H9 (cell line): ENCODE data around the gene FBXO34. TPM values are rescaled to one million over a fixed set of nuclear protein-coding genes. Genes with fewer than 3 reads are reported as not detected.

Source experiments
- DNase-seq: peaks from one replicate; pipeline ENCODE4 v3.0.0-alpha.2; 2017
- H2AFZ ChIP-seq: one replicate; pipeline ENCODE4 v1.6.1; 2013; ENCODE audit warnings: mild to moderate bottlenecking, low read length, control low read depth, moderate library complexity
- H2AK5ac ChIP-seq: 2 replicates; pipeline ENCODE4 v1.6.1; 2013; ENCODE audit warnings: low read length, control low read depth, mixed read lengths; ENCODE audit not compliant: insufficient read length
- H2BK120ac ChIP-seq: one replicate; pipeline ENCODE4 v1.6.1; 2013; ENCODE audit warnings: low read depth, mild to moderate bottlenecking, low read length, control low read depth, inconsistent platforms; ENCODE audit not compliant: poor library complexity, severe bottlenecking
- H2BK12ac ChIP-seq: 2 replicates; pipeline ENCODE4 v1.6.1; 2013; ENCODE audit warnings: low read length, control low read depth, mixed read lengths, low read depth; ENCODE audit not compliant: insufficient read length
- H2BK15ac ChIP-seq: 2 replicates; pipeline ENCODE4 v1.6.1; 2013; ENCODE audit warnings: low read depth, low read length, control low read depth
- H2BK20ac ChIP-seq: one replicate; pipeline ENCODE4 v1.6.1; 2013; ENCODE audit warnings: low read depth, mild to moderate bottlenecking, low read length, control low read depth, inconsistent platforms; ENCODE audit not compliant: poor library complexity, severe bottlenecking
- H2BK5ac ChIP-seq: 2 replicates; pipeline ENCODE4 v1.6.1; 2013; ENCODE audit warnings: low read length, control low read depth, mixed read lengths; ENCODE audit not compliant: insufficient read length
- H3K14ac ChIP-seq: 2 replicates; pipeline ENCODE4 v1.6.1; 2013; ENCODE audit warnings: low read length, control low read depth; ENCODE audit not compliant: insufficient read depth
- H3K18ac ChIP-seq: 2 replicates; pipeline ENCODE4 v1.6.1; 2013; ENCODE audit warnings: low read depth, mild to moderate bottlenecking, mixed read lengths, low read length, control low read depth; ENCODE audit not compliant: insufficient read length
- H3K23ac ChIP-seq: 2 replicates; pipeline ENCODE4 v1.6.1; 2013; ENCODE audit warnings: low read length, control low read depth, mixed read lengths, low read depth; ENCODE audit not compliant: insufficient read length
- H3K23me2 ChIP-seq: 2 replicates; pipeline ENCODE4 v1.6.1; 2013; ENCODE audit warnings: low read depth, mild to moderate bottlenecking, mixed read lengths, low read length, control low read depth; ENCODE audit not compliant: insufficient read length, poor library complexity, severe bottlenecking
- H3K27ac ChIP-seq: 2 replicates; pipeline ENCODE4 v1.5.1; 2013; ENCODE audit warnings: low read length, control low read depth, mixed read lengths, low read depth; ENCODE audit not compliant: insufficient read length
- H3K27me3 ChIP-seq: 2 replicates; pipeline ENCODE4 v1.6.1; 2013; ENCODE audit warnings: low read length, control low read depth, inconsistent platforms; ENCODE audit not compliant: insufficient read depth
- H3K4ac ChIP-seq: 2 replicates; pipeline ENCODE4 v1.6.1; 2013; ENCODE audit warnings: low read depth, mild to moderate bottlenecking, control low read depth, inconsistent platforms, low read length, moderate library complexity
- H3K4me1 ChIP-seq: 2 replicates; pipeline ENCODE4 v1.6.1; 2013; ENCODE audit warnings: low read length, control low read depth, inconsistent platforms; ENCODE audit not compliant: insufficient read depth
- H3K4me2 ChIP-seq: 2 replicates; pipeline ENCODE4 v1.6.1; 2013; ENCODE audit warnings: low read length, control low read depth, mixed read lengths; ENCODE audit not compliant: insufficient read length, insufficient read depth
- H3K56ac ChIP-seq: 2 replicates; pipeline ENCODE4 v1.6.1; 2013; ENCODE audit warnings: low read depth, mild to moderate bottlenecking, mixed read lengths, low read length, control low read depth; ENCODE audit not compliant: insufficient read length
- H3K79me1 ChIP-seq: 2 replicates; pipeline ENCODE4 v1.6.1; 2013; ENCODE audit warnings: low read depth, mild to moderate bottlenecking, moderate library complexity, low read length, control low read depth, inconsistent platforms; ENCODE audit not compliant: insufficient read depth, poor library complexity, severe bottlenecking
- H3K79me2 ChIP-seq: 2 replicates; pipeline ENCODE4 v1.6.1; 2013; ENCODE audit warnings: low read length, control low read depth, inconsistent platforms; ENCODE audit not compliant: insufficient read depth
- H3K9ac ChIP-seq: 2 replicates; pipeline ENCODE4 v1.6.1; 2013; ENCODE audit warnings: low read length, control low read depth, mixed read lengths; ENCODE audit not compliant: insufficient read length; ENCODE audit errors: extremely low read depth
- H3K9me3 ChIP-seq: one replicate; pipeline ENCODE4 v1.6.1; 2013; ENCODE audit warnings: low read depth, low read length, inconsistent platforms; ENCODE audit not compliant: control insufficient read depth
- H3T11ph ChIP-seq: one replicate; pipeline ENCODE4 v1.6.1; 2013; ENCODE audit warnings: mild to moderate bottlenecking, low read length, control low read depth, inconsistent platforms
- H4K20me1 ChIP-seq: one replicate; pipeline ENCODE4 v1.6.1; 2013; ENCODE audit not compliant: control insufficient read depth, insufficient read length, insufficient read depth
- H4K5ac ChIP-seq: 2 replicates; pipeline ENCODE4 v1.6.1; 2013; ENCODE audit warnings: low read depth, mild to moderate bottlenecking, mixed read lengths, low read length, control low read depth; ENCODE audit not compliant: insufficient read length
- H4K8ac ChIP-seq: replicated peaks from 2 replicates; pipeline ENCODE4 v1.6.1; 2013; ENCODE audit warnings: low read length, control low read depth, mixed read lengths, low read depth; ENCODE audit not compliant: insufficient read length
- H4K91ac ChIP-seq: 2 replicates; pipeline ENCODE4 v1.6.1; 2013; ENCODE audit warnings: low read depth, mild to moderate bottlenecking, moderate library complexity, mixed read lengths, low read length, control low read depth; ENCODE audit not compliant: insufficient read length
- H3K27ac Mint-ChIP-seq, 3 experiments: 2 replicates in 2 of 3; 3 replicates in 1 of 3; pipeline ENCODE4 v1.8.0; 2020 to 2021; ENCODE audit warnings: mixed read lengths in 3 of 3, mild to moderate bottlenecking in 1 of 3, moderate library complexity in 1 of 3
- H3K27me3 Mint-ChIP-seq: 2 replicates; pipeline ENCODE4 v1.8.0; 2021; ENCODE audit warnings: low read depth, mild to moderate bottlenecking, moderate library complexity, mixed read lengths
- H3K36me3 Mint-ChIP-seq, 3 experiments: 2 replicates in 2 of 3; 3 replicates in 1 of 3; pipeline ENCODE4 v1.8.0; 2020 to 2021; ENCODE audit warnings: low read depth in 3 of 3, mixed read lengths in 3 of 3; ENCODE audit not compliant: insufficient read depth in 1 of 3
- H3K4me1 Mint-ChIP-seq, 2 experiments: 2 replicates each; pipeline ENCODE4 v1.8.0; 2020; ENCODE audit warnings: mixed read lengths in 2 of 2
- H3K4me3 Mint-ChIP-seq, 2 experiments: 2 replicates in 1 of 2; 3 replicates in 1 of 2; pipeline ENCODE4 v1.8.0; 2020 to 2021; ENCODE audit warnings: mild to moderate bottlenecking in 2 of 2, mixed read lengths in 2 of 2, moderate library complexity in 1 of 2
- H3K9me3 Mint-ChIP-seq, 2 experiments: 2 replicates in 1 of 2; 3 replicates in 1 of 2; pipeline ENCODE4 v1.8.0; 2020; ENCODE audit warnings: mild to moderate bottlenecking in 2 of 2, mixed read lengths in 2 of 2, moderate library complexity in 1 of 2
- WGBS: extraction: QIAGEN DNeasy Blood & Tissue Kit; methylation state at CpG from one replicate; pipeline ENCODE4 v1.1.7; 2013; ENCODE audit warnings: missing lambda C conversion rate, low lambda C conversion rate, mixed read lengths; ENCODE audit not compliant: insufficient read length; ENCODE audit errors: extremely low coverage; 5-methylcytosine and 5-hydroxymethylcytosine counted together
- total RNA-seq: library from RNA; stranded (reverse); gene quantifications from 2 replicates; pipeline ENCODE4 v1.2.1, GENCODE V29; 2021
- TF ChIP-seq, protein P1 (sequence below): fragments of 200-600 bp; sonication (generic); conservative IDR thresholded peaks from 3 replicates; pipeline ENCODE4 v1.8.0; 2021; ENCODE audit warnings: antibody characterized with exemption, mild to moderate bottlenecking

Gene FBXO34
- total RNA-seq, 1 experiment from 2014 or later: 12.0 TPM

DNA sequence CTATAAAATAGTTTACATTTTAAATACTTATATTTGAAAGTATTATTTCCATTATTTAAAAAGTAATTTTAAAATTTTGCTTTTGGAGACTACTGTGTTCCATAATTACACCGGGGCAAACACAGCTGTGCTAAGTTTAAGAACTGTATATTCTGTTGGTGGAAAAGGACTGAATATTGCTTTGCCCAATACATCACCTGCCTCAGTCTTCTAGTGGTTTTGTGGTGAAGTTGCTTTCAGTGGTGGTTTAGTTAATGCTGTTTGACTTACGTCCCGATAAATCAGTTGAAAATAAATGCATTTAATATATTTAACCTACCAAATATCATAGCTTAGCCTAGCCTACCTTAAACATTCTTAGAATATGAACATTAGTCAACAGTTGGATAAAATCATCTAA is 23.4 kb downstream of the FBXO34 start:
- Histone ChIP-seq H3T11ph (no peak overlapping the region), H3K18ac (no peak overlapping the region), H3K23ac (no peak overlapping the region), H2BK15ac (no peak overlapping the region), H2BK5ac (no peak overlapping the region), H3K4me2 (no peak overlapping the region), H3K27me3 (no peaks in the 10 kb centered on the region), H4K8ac (no peak overlapping the region), H3K23me2 (no peaks in the 10 kb centered on the region), H4K20me1 (no peaks in the 10 kb centered on the region), H4K5ac (no peak overlapping the region), H3K79me2 (no peaks in the 10 kb centered on the region; the same call in 1 of the 2 replicates), H3K79me1 (peaks cover 3% of the 10 kb centered on the region), H3K9ac (no peak overlapping the region), H2BK20ac (no peak overlapping the region), H3K56ac (no peak overlapping the region), H3K9me3 (no peaks in the 10 kb centered on the region), H3K14ac (no peak overlapping the region), H3K4me1 (no peaks in the 10 kb centered on the region), H2BK12ac (no peak overlapping the region), H4K91ac (no peak overlapping the region), H2AK5ac (no peak overlapping the region), H3K4ac (no peak overlapping the region), H2BK120ac (no peak overlapping the region), H2AFZ (no peak overlapping the region), H3K27ac (no peak overlapping the region)
- H3K27me3 Mint-ChIP-seq: no peaks in the 10 kb centered on the region
- no peaks in the 10 kb centered on the region for H3K9me3 Mint-ChIP-seq
- no peaks in the 10 kb centered on the region for H3K4me1 Mint-ChIP-seq
- H3K27ac Mint-ChIP-seq: no peak overlapping the region
- no CpG with 5 or more reads among the region's 3 CpGs for WGBS
- no peak for DNase-seq
- no peak overlapping the region for H3K4me3 Mint-ChIP-seq
- TF ChIP-seq, protein P1, sequence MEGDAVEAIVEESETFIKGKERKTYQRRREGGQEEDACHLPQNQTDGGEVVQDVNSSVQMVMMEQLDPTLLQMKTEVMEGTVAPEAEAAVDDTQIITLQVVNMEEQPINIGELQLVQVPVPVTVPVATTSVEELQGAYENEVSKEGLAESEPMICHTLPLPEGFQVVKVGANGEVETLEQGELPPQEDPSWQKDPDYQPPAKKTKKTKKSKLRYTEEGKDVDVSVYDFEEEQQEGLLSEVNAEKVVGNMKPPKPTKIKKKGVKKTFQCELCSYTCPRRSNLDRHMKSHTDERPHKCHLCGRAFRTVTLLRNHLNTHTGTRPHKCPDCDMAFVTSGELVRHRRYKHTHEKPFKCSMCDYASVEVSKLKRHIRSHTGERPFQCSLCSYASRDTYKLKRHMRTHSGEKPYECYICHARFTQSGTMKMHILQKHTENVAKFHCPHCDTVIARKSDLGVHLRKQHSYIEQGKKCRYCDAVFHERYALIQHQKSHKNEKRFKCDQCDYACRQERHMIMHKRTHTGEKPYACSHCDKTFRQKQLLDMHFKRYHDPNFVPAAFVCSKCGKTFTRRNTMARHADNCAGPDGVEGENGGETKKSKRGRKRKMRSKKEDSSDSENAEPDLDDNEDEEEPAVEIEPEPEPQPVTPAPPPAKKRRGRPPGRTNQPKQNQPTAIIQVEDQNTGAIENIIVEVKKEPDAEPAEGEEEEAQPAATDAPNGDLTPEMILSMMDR: no peak
- peaks cover 3 to 12% (median 9%) of the 10 kb centered on the region in 3 experiments; a peak in 5 of 7 replicates for H3K36me3 Mint-ChIP-seq
